Suprapubic skin (tissue), 4 donors: ENCODE data around the gene FZD4. TPM values are rescaled to one million over a fixed set of nuclear protein-coding genes. Genes with fewer than 3 reads are reported as not detected.

ENCODE experiments used
- DNase-seq, 2 donors: peaks; one replicate each; pipeline ENCODE4 v3.0.0-alpha.2; 2019; ENCODE audit warnings: low spot score in 2 of 2
- H3K27ac ChIP-seq: fragments of 200-600 bp; sonication (generic); one replicate; pipeline ENCODE4 v1.5.1; 2019
- H3K27me3 ChIP-seq: fragments of 200-600 bp; sonication (generic); one replicate; pipeline ENCODE4 v1.5.1; 2019
- H3K36me3 ChIP-seq: fragments of 200-600 bp; sonication (generic); one replicate; pipeline ENCODE4 v1.5.1; 2019
- H3K4me1 ChIP-seq: fragments of 200-600 bp; sonication (generic); one replicate; pipeline ENCODE4 v1.5.1; 2019
- H3K4me3 ChIP-seq: fragments of 200-600 bp; sonication (generic); one replicate; pipeline ENCODE4 v1.5.1; 2019; ENCODE audit warnings: mild to moderate bottlenecking
- H3K9me3 ChIP-seq: fragments of 200-600 bp; sonication (generic); one replicate; pipeline ENCODE4 v1.5.1; 2019
- CTCF ChIP-seq, 2 donors: fragments of 200-600 bp in 1 of 2; fragments of 450-650 bp in 1 of 2; sonication (generic) in 1 of 2; IDR thresholded peaks; one replicate each; pipeline ENCODE4 v1.5.1; 2016 to 2019; ENCODE audit warnings: antibody characterized with exemption in 2 of 2, mild to moderate bottlenecking in 1 of 2, moderate library complexity in 1 of 2
- EP300 ChIP-seq: sonication (generic); formaldehyde crosslinking; IDR thresholded peaks from one replicate; pipeline ENCODE4 v1.6.1; 2017; ENCODE audit warnings: antibody characterized with exemption
- POLR2A ChIP-seq, 2 donors: fragments of 450-650 bp; IDR thresholded peaks; one replicate each; pipeline ENCODE4 v1.6.1; 2017; ENCODE audit warnings: antibody characterized with exemption in 2 of 2, mild to moderate bottlenecking in 2 of 2, moderate library complexity in 2 of 2
- POLR2AphosphoS5 ChIP-seq, 3 donors: sonication (generic); formaldehyde crosslinking; IDR thresholded peaks; one replicate each; pipeline ENCODE4 v1.6.1; 2017; ENCODE audit warnings: antibody characterized with exemption in 3 of 3
- WGBS: methylation state at CpG from one replicate; pipeline ENCODE4 v1.1.5; 2018; 5-methylcytosine and 5-hydroxymethylcytosine counted together
- total RNA-seq, 4 donors: library from RNA; depleted of rRNA; stranded (reverse); fragments of >200 nt; gene quantifications; one replicate each; pipeline ENCODE4 v1.1.0, GENCODE V29; 2016

The FZD4 gene
- total RNA-seq, 4 donors from 2014 or later = 9.1 to 25.2 (median 15.5) TPM

DNA sequence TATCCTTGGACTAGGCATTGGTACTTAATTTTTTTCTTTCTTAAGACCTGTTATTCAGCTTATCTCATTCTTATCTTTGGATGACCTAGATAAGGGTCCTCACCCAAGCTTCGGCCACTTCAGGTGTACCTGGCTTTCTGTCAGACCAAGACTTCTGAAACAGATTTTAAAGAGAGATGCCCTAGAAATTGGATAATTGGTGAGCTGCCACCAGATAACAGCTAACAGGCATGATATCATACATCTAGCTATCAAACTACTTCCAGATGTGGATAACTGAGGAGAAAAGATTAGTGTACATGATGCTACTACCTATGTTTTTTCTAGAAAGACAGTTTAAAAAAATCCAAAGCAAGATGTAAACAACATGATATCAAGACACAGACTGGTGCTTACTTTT lies 52.9 kb downstream of the FZD4 start:
- TF ChIP-seq POLR2AphosphoS5 (IDR thresholded peaks at IDR 0.05) = no peak
- no peak for TF ChIP-seq EP300
- no peak for TF ChIP-seq POLR2A (IDR thresholded peaks at IDR 0.05)
- TF ChIP-seq CTCF (IDR thresholded peaks at IDR 0.05) = no peak
- H3K27me3 ChIP-seq = no peaks in the 10 kb centered on the region
- DNase-seq = no peak
- no peak overlapping the region for H3K27ac ChIP-seq
- H3K9me3 ChIP-seq = no peaks in the 10 kb centered on the region
- no peak overlapping the region for H3K4me3 ChIP-seq
- no peaks in the 10 kb centered on the region for H3K36me3 ChIP-seq
- H3K4me1 ChIP-seq = no peaks in the 10 kb centered on the region
- 74% methylated on average over 1 of the region's 1 CpG for WGBS

GRCh38 chr11:86901599-86901998 lies 53.6 kb downstream of the FZD4 start:
- Histone ChIP-seq H3K9me3 (no peaks in the 10 kb centered on the region), H3K27ac (no peak overlapping the region), H3K4me3 (no peak overlapping the region), H3K27me3 (no peaks in the 10 kb centered on the region), H3K4me1 (peaks cover 3% of the 10 kb centered on the region), H3K36me3 (no peaks in the 10 kb centered on the region)
- no peak for TF ChIP-seq POLR2A (IDR thresholded peaks at IDR 0.05)
- DNase-seq = no peak
- WGBS = 89% methylated on average over 3 of the region's 3 CpGs

DNA sequence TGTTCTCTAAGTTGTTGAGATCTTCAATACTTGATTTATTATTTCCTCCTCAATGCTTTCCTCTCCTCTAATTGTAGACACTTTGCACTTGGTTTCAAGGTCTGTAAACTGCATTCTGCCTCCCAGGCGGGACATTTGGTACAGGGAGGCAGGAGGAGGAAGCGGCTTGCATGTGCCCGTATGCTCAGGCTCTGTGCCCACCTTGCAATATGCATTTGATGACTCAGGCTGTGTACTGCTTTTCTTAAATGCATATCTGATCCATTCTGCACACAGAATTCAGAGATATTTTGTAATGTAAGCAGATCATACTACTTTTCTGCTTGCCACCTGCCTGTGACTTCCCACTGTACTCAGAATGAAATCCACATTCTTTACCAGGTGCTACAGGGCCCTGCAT lies 55.0 kb downstream of the FZD4 start:
- no peak overlapping the region for H3K4me3 ChIP-seq

DNA sequence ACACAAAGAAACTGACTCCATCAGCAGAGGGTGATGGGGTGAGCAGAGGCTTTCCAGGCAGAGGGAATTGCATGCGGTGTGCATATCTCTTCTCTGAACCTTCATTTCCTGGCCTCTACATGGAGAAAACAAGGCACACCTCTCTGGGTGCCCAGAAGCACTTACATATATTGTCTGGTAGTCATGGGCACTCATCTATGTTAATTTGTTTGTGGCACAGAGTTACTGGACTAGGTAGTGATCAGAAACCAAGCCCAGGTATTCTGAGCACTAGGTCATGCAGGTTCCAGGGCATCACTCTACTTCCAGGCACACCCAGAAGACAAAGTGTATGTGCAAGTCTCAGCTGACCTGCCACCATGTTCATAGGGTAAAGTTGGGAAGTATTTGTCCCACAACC lies 56.5 kb downstream of the FZD4 start:
- Histone ChIP-seq H3K4me1 (peaks cover 4% of the 10 kb centered on the region), H3K36me3 (no peaks in the 10 kb centered on the region), H3K27me3 (no peaks in the 10 kb centered on the region), H3K4me3 (no peak overlapping the region), H3K9me3 (no peaks in the 10 kb centered on the region), H3K27ac (no peak overlapping the region)
- DNase-seq = no peak
- TF ChIP-seq CTCF (IDR thresholded peaks at IDR 0.05) (no peak), POLR2A (IDR thresholded peaks at IDR 0.05) (no peak), EP300 (no peak), POLR2AphosphoS5 (IDR thresholded peaks at IDR 0.05) (no peak)
- whole genome bisulfite sequencing = 92% methylated on average over 1 of the region's 1 CpG

More for the DNA sequence above, 55.0 kb downstream of the FZD4 start:
- no peak overlapping the region for H3K27ac ChIP-seq
- no peaks in the 10 kb centered on the region for H3K36me3 ChIP-seq
- no peak for TF ChIP-seq CTCF (IDR thresholded peaks at IDR 0.05)
- no peak for TF ChIP-seq POLR2AphosphoS5 (IDR thresholded peaks at IDR 0.05)
- no peak for TF ChIP-seq EP300
- TF ChIP-seq POLR2A (IDR thresholded peaks at IDR 0.05) = no peak
- H3K27me3 ChIP-seq = no peaks in the 10 kb centered on the region
- DNase-seq = no peak
- peaks cover 4% of the 10 kb centered on the region for H3K4me1 ChIP-seq
- WGBS = 83% methylated on average over 3 of the region's 3 CpGs
- H3K9me3 ChIP-seq = no peaks in the 10 kb centered on the region

GRCh38 chr11:86896441-86896841 lies 58.8 kb downstream of the FZD4 start:
- DNase-seq = no peak
- Histone ChIP-seq H3K4me3 (no peak overlapping the region), H3K27ac (no peak overlapping the region), H3K4me1 (peaks cover 4% of the 10 kb centered on the region), H3K27me3 (no peaks in the 10 kb centered on the region), H3K9me3 (no peaks in the 10 kb centered on the region), H3K36me3 (no peaks in the 10 kb centered on the region)
- 32% methylated on average over 5 of the region's 5 CpGs for WGBS
- TF ChIP-seq CTCF (IDR thresholded peaks at IDR 0.05) (no peak), POLR2AphosphoS5 (IDR thresholded peaks at IDR 0.05) (no peak)

Other genes with a start within 250 kb of the FZD4 start
- gene PRSS23, start 154.9 kb downstream of the FZD4 start, total RNA-seq = 10 to 100 TPM; 13.0 to 29.1 (median 18.9) TPM
- 10 to 100 TPM in 2 of 4 donors, 1 to 10 TPM in 2; 5.8 to 22.3 (median 11.0) TPM for gene TMEM135, start 82.5 kb upstream of the FZD4 start, total RNA-seq